ENCODE data around the gene FXYD1.
"Not testable (repeated sequence)": the region's sequence is repeated elsewhere in the genome, so short reads cannot be mapped to it uniquely, and the experiment has no call there.

The FXYD1 gene

GRCh38 chr19:35099897-35100275, 38.7 kb upstream of the FXYD1 start:
- DNase-seq, result no peak
- TF ChIP-seq CTCF (IDR thresholded peaks at IDR 0.05; ENCODE audit: low read depth, low read length), result no peak
- Histone ChIP-seq H3K36me3 (no peaks in the 10 kb centered on the region), H3K4me1 (no peaks in the 10 kb centered on the region), H3K27me3 (no peaks in the 10 kb centered on the region), H3K9me3 (no peaks in the 10 kb centered on the region), H3K4me3 (ENCODE audit: low read depth, low read length) (no peak overlapping the region)

GRCh38 chr19:35100588-35101533, 37.8 kb upstream of the FXYD1 start:
- DNase-seq, result no peak
- Histone ChIP-seq H3K4me3 (ENCODE audit: low read depth, low read length) (no peak overlapping the region), H3K27me3 (no peaks in the 10 kb centered on the region), H3K4me1 (no peaks in the 10 kb centered on the region), H3K36me3 (no peaks in the 10 kb centered on the region), H3K9me3 (no peaks in the 10 kb centered on the region)
- no peak for TF ChIP-seq CTCF (IDR thresholded peaks at IDR 0.05; ENCODE audit: low read depth, low read length)

- not testable (repeated sequence) for H3K36me3 ChIP-seq; H3K4me3 ChIP-seq (ENCODE audit: low read depth, low read length); H3K9me3 ChIP-seq; H3K4me1 ChIP-seq; H3K27me3 ChIP-seq; DNase-seq
These were observed 36.7 kb upstream of the FXYD1 start for GRCh38 chr19:35101949-35102348.

- not testable (repeated sequence) for H3K36me3 ChIP-seq; H3K4me1 ChIP-seq; H3K27me3 ChIP-seq; H3K4me3 ChIP-seq (ENCODE audit: low read depth, low read length); H3K9me3 ChIP-seq; DNase-seq
These were observed 35.0 kb upstream of the FXYD1 start for GRCh38 chr19:35103614-35104013.

GRCh38 chr19:35104361-35104760, 34.3 kb upstream of the FXYD1 start:
- H3K36me3 ChIP-seq, result no peaks in the 10 kb centered on the region
- no peaks in the 10 kb centered on the region for H3K27me3 ChIP-seq
- DNase-seq, result no peak
- no peaks in the 10 kb centered on the region for H3K4me1 ChIP-seq
- no peak overlapping the region for H3K4me3 ChIP-seq (ENCODE audit: low read depth, low read length)
- H3K9me3 ChIP-seq, result no peaks in the 10 kb centered on the region
- no peak for TF ChIP-seq CTCF (IDR thresholded peaks at IDR 0.05; ENCODE audit: low read depth, low read length)

- H3K36me3 ChIP-seq, result no peaks in the 10 kb centered on the region
- TF ChIP-seq CTCF (IDR thresholded peaks at IDR 0.05; ENCODE audit: low read depth, low read length), result no peak
- H3K4me3 ChIP-seq (ENCODE audit: low read depth, low read length), result no peak overlapping the region
- no peak for DNase-seq
- H3K9me3 ChIP-seq, result no peaks in the 10 kb centered on the region
- no peaks in the 10 kb centered on the region for H3K27me3 ChIP-seq
- no peaks in the 10 kb centered on the region for H3K4me1 ChIP-seq
These were observed 33.6 kb upstream of the FXYD1 start for GRCh38 chr19:35105047-35105410.

- DNase-seq, result no peak
- Histone ChIP-seq H3K4me3 (ENCODE audit: low read depth, low read length) (no peak overlapping the region), H3K36me3 (no peaks in the 10 kb centered on the region), H3K4me1 (no peaks in the 10 kb centered on the region), H3K9me3 (no peaks in the 10 kb centered on the region), H3K27me3 (no peaks in the 10 kb centered on the region)
- TF ChIP-seq CTCF (IDR thresholded peaks at IDR 0.05; ENCODE audit: low read depth, low read length), result no peak
These were observed 33.0 kb upstream of the FXYD1 start for GRCh38 chr19:35105411-35106290.

All from BE2C (cell line).